Neural progenitor cell (in vitro differentiated cells): ENCODE results near the gene SERPINB6.

Experiments used
- CTCF ChIP-seq: fragments of 200-600 bp; sonication (generic); IDR thresholded peaks from 2 replicates; pipeline ENCODE4 v1.5.1; 2017; ENCODE audit warnings: antibody characterized with exemption, mild to moderate bottlenecking
- EZH2 ChIP-seq: fragments of 200-600 bp; sonication (generic); IDR thresholded peaks from 2 replicates; pipeline ENCODE4 v1.6.1; 2017; ENCODE audit warnings: antibody characterized with exemption, mild to moderate bottlenecking, moderate library complexity

- TF ChIP-seq EZH2 (no peak), CTCF (no peak)
Measured at GRCh38 chr6:2914318-2914660, 57.1 kb downstream of the SERPINB6 start.
